ENCODE measurements around the gene EFNA2.

EFNA2 gene

DNA sequence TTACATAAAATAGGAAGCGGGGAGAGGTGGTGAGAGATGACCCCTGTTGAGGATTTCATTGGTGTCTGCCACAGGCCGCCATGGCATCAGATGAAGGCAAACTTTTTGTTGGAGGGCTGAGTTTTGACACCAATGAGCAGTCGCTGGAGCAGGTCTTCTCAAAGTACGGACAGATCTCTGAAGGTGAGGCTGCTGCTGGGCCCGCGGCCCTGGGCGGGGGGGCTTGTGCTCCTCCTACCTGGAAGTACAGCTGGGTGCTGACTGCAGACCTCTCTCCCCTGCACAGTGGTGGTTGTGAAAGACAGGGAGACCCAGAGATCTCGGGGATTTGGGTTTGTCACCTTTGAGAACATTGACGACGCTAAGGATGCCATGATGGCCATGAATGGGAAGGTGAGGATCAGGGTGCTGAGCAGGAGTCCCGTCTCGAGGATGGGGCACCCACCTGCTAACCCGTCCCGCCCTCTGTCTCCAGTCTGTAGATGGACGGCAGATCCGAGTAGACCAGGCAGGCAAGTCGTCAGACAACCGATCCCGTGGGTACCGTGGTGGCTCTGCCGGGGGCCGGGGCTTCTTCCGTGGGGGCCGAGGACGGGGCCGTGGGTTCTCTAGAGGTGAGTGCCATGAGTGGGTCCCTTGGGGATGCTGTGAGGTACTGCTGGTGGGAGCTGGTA is 14.7 kb upstream of the EFNA2 start:
- no peak for DNase-seq

DNA sequence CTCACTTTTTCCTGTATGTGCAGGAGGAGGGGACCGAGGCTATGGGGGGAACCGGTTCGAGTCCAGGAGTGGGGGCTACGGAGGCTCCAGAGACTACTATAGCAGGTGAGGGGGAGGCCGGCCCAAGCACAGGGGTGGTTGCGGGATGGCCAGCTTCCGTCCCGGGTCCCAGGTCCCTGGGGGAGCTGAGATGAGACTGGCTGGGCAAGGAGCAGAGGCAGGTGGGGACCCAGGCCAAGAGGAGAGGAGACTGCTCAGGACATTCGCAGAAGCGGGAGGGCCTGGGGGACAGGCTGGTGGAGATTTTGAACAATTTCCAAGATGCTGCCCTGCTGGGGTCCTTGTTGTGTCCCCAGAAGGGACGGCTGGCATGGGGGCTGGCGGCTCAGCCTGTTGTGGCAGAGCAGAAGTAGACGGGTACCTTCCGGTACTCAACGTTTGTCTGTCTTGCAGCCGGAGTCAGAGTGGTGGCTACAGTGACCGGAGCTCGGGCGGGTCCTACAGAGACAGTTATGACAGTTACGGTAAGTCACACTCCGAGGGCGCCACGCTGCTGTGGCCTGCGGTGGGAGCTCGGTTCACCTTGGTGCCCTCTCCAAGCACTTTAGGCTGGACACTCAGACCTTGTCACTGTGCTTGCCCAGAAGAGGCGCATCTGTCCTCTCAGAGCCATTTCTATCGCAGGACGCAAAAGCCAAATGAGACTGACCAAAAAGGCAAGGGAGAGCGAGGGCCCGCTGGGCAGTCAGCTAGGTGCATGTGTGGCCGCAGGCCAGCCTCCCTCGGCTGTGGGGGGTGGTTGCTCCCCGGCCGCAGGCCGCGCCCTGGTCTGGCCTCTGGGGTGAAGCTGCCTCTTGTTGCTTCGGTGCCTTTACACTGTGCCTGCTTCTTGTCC is 13.9 kb upstream of the EFNA2 start:
- peak in 1 of 56 donors; percentile 9 for DNase-seq

DNA sequence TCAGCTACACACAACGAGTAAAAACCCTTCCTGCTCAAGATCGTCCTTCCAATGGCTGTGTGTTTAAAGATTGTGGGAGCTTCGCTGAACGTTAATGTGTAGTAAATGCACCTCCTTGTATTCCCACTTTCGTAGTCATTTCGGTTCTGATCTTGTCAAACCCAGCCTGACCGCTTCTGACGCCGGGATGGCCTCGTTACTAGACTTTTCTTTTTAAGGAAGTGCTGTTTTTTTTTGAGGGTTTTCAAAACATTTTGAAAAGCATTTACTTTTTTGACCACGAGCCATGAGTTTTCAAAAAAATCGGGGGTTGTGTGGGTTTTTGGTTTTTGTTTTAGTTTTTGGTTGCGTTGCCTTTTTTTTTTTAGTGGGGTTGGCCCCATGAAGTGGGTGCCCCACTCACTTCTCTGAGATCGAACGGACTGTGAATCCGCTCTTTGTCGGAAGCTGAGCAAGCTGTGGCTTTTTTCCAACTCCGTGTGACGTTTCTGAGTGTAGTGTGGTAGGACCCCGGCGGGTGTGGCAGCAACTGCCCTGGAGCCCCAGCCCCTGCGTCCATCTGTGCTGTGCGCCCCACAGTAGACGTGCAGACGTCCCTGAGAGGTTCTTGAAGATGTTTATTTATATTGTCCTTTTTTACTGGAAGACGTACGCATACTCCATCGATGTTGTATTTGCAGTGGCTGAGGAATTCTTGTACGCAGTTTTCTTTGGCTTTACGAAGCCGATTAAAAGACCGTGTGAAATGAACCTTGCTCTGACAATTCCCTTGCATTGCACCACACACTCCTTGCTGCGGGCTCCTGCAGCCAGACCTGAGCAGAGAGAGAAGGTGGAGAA is 13.0 kb upstream of the EFNA2 start:
- DNase-seq, result peak in 17 of 56 donors; percentile 6 to 55 (median 23)

DNA sequence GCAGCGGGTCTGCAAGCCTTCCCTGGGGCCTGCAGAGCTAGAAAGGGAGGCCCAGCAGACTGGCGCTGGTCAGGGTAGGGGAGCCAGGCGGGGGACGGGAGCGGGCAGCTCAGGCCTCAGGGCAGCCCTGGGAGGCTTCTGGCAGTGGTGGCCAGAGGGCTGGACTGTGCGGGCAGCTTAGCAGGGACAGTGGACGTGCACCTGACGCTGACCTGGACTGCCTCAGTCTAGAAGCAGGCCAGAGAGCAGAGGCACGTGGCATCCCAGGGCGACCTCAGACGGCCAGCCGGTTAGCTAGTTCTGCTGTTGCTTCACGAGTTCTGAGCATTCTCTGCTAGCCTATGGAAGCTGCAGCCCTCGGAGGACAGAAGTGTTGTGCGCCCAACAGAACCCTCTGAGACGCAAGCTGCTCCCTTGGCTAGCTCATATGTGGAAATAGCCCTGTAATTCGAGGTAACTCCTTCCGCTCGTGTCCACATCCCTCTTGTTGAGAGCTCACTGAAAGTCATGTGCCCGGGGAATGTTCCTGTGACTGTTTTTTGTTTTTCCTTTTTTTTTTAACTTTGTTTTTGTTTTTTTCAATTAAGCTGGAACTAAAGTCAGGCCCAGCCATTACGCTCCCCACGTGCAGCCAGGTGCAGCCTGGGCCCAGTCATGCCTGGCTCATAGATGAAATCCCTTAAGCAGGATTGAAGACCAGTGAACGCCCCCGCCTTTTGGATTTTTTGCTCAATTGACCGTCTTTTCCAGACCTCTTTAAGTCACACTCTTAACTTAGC is 12.2 kb upstream of the EFNA2 start:
- no peak for DNase-seq

DNA sequence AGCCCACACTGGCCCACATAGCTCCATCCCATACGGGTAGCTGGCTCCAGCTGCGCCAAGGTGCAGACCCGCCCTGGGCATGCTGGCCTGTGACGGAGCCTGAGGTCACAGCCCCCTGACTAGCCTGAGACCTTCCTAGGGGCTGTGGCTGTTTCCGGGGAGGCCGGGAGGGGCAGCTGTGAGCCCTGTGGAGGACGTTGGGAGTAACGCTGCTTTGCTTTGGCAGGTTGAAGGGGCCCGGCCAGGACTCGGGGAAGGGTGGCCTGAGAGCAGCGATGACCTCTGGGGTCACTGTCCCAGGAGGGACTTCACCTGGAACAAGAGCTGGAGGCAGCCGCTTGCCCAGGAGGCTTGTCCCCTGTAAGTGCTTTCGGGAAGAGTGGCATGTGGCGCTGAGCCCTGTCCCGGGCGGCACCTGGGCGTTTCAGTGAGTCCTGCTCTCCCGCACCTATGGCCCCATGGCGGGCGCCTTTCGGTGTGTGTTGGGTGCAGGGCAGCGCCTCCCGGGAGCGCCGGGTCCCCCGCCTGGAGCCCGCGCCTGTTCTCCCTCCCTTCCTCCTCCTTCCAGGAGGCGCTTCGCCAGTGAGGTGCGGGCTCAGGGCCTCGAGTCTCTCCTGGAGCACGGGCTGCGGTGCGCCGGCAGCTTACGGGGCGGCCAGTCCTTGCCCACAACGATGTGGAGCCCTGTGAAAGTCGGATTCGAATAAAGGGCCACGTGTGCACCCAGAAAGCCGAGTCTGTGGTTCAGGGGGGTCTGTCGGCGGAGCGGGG is 11.4 kb upstream of the EFNA2 start:
- no peak for DNase-seq

DNA sequence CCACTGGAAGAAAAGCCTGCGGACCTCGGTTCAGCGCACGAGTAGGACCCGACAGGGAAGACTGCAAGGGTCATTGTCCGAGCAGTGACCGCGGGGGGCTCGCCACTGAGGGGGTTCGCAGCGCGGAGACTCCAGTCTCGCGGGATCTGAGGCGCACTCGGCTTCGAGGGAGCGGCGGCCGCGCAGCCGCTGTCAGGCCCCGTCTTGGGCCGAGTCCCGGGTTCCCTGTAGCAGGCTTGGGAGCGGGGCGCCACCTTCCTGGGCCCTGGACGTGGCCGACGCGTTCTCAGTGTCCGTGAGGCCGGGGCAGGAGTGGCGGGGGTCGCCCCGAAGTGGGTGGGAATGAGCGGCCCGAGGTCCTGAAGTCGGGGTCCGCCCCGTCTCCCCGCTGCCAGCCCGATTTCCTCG is 10.8 kb upstream of the EFNA2 start:
- DNase-seq, result no peak

DNA sequence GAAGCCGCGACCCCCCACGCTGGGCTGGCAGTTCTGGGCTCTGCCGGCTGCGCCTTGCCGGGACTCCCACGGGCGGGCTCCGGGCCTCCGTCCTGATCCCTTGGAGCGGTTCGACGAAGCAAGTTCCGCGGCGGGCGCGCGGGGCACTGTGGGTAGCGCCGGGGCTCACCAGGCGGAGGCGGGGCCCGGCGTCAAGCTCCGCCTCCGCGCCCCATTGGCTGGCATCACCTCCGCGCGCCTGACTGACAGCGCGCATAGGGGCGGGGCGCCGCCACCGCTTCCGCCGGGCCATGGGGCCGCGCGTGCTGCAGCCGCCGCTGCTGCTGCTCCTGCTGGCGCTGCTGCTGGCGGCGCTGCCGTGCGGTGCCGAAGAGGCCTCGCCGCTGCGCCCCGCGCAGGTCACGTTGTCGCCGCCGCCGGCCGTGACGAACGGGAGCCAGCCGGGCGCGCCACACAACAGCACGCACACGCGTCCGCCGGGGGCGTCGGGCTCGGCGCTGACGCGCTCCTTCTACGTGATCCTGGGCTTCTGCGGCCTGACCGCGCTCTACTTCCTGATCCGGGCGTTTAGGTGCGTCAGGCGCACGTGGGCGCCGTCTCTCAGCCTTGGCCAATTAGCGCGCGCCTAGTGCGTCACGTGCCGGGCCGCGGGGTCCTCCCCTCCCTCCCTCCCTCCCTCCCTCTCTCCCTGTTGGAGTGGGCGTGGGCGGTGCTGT is 10.3 kb upstream of the EFNA2 start, which contains the start of gene FAM174C:
Gene FAM174C (plus strand): TSS at position 271 of the 716 bp plus-strand sequence. CDS start 20 bp downstream, at position 291.
- DNase-seq, result peak; percentile 26 to 97 (median 92)

DNA sequence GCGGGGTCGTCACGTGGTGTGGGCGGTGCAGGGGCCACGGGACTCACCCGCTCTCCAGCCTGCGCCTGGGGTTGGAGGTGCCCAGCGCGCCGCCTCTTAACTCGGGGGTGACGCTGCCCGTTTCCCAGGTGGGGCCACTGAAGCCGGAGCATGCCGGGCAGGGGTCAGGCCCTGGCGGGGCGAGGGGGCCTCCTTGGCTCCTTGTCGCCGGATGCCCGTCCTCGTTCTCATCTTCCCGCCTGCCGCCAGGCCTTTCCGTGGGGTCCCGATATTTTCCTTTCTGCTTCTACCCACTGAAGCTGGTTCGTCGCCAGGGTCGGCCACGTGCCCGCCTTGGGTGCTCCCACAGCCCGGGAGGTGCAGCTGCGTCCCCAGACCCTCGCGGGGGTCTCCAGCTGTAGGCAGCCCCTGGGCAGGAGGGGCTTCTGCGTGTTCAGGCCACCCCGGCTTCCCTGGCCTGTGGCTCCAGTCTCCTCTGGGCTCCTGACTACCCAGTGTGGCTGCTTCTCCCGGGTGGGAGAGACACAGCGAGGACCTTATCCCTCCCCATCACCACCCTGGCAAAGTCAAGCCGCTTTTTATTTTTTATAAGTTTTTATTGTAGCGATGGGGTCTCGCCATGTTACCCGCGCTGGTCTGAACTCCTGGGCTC is 9.6 kb upstream of the EFNA2 start:
- peak in 5 of 56 donors; percentile 34 to 75 (median 71) for DNase-seq

DNA sequence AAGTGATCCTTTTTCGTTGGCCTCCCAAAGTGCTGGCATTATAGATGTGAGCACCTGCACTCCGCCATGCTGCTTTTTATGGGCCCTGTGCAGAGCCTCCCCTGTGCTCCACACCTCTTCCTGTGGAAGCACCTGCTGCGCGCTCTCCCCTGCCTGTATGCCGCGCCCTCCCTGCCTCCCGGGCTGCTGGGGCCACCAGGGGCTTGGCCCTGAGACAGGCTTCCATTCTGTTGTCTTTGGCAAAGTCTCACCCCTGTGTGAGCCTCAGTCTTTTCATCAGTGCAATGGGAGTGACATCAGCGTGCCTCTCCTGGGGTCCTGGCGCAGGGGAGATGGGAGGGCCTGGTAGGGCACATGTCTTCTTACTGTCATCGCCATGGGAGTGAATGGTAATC is 9.0 kb upstream of the EFNA2 start:
- no peak for DNase-seq

DNA sequence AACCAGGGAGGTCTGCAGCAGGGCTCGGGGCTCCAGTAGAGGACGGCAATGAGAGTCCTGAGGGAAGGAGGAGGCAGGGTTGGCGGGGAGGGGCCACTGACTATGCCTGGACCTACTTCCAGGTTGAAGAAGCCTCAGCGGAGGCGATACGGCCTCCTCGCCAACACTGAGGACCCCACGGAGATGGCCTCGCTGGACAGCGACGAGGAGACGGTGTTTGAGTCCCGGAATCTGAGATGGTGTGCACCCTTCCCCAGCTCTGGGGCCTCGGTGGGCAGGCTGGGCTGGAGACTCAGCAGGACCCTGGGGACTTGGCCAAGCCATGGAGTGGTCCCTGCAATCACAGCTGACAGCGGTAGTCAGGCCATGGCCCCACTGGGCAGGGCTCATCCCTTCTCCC is 8.6 kb upstream of the EFNA2 start:
- no peak for DNase-seq

DNA sequence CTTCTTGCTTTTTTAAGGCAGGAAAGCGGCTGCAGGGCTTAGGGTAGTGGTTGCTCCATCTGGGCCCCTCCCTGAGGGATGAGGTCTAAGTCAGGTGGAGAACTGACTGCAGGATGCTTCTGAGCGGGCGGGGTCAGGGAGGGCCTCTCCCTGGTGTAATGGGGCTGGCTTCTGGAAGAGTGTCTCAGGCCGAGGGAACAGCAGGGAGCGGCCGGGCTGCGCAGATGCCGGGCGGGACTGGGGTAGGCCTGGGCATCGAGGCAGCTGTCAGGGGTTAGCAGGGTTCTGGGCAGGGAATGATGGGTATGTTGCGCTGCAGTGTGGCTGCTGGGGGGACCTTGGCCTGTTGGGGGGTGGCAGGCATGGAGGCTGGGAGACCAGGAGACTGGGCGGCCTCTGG is 7.6 kb upstream of the EFNA2 start:
- no peak for DNase-seq

DNA sequence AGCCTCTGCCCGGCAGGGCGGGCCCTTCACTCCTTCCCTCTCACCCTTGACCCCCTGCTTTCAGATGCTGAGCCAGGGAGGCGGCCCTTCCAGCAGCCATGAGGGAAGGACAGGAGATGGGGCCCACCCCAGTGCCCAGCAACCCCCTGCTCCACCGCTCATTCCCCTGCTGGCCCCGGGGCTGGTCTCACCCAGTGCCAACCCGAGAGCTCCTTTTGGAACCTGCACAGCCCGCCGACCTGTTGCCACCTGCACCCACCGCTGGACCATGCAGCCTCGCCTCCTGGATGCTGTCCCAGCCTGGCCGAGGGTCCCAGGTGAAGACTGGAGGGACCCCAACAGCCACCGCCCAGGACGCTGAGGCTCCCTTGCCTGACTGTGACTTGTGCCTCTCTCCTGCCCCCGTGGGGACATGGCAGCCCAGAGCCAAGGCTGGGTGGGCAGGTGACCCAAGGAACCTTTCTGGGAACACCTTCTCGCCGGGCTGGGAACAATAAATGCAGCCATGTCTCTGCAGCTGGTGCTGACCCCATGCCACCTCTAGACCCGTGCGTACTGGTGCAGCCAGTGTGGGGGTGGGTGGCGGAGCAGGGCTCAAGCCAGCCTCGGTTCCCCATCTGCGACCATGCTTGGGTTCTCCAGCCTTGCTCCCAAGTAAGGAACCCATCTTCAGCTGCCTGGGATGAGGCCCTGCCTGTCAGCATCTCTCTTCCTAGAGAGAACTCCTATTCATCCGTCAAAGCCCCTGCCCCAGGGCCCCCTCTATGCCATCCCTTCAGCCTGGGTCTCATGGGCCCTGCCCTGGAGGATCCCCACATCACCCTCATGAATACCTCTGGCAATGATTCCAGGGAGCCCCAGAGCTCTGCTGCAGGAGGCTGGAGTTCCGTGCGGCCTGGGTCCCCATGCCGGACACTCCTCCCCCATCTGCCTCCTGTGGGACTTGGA is 6.7 kb upstream of the EFNA2 start:
- no peak for DNase-seq

DNA sequence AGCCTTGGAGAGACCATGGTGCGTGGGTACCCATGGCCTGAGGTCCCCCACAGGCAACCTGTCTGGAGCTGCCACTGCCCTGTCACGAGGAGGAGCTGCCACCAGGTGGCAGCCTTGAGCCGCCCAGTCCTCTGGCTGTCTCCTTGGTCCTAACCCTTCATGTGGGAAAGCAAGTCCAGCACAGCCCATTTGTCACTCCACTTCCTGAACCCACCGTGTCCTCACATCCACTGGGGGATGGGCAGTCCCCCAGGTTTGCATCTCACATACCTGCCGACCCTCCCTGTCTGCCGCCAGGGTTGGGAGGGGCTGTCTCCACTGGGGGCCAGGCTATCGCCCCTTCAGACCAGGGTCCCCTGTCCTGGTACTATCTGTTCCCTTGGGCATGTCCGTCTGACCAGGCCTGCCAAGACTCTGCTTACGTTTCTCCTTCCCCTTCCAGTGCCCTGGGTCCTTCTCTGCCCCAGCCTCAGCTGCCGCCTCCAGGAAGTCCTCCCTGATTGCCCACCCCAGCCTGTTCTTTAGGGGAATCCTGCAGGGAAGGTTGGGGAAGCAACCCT is 5.8 kb upstream of the EFNA2 start:
- DNase-seq, result peak in 55 of 56 donors; percentile 29 to 90 (median 66)

DNA sequence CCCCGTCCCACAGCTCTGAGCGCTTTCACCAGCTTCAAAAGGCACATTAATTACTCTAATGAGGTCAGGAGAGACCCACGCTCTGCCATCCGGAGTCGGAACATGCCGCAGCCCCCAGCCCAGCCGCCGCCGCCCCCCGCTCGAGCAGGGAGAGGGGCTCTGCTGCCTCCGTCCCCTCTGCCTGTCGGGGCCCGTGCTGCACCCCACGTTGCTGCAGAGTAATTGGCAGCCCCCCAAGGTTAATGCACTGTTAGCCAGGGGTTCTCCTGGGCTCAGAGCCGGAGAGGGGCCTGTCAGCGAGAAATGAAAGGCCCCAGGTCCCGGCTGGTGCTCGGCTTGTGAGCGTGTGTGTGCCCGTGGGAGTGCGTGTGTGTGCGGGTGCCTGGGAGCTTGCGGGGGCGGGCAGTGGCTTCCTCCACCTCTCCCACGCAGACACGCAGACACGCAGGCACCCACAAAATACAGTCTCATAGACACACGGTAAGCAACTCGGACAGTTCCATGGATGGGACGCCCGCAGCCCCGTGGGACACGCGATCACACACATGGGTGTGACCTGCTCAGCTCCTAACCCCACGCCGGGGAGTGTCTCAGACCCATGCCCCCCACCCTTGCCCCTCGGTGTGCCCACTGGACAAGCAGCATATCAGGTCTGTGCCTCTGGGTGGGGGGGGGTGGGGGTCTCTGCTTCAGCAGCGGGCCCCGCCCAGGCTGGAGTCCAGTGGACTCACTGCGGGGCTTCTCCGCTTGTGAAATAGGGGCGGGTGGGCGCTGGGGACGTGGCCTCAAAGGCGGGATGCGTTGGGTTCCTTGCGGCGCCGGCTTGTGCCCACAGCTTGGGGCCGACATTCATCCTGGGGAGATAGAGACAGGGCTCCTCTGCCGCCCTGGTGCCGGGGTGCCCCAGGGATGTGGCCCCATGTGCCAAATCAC is 4.8 kb upstream of the EFNA2 start:
- no peak for DNase-seq

DNA sequence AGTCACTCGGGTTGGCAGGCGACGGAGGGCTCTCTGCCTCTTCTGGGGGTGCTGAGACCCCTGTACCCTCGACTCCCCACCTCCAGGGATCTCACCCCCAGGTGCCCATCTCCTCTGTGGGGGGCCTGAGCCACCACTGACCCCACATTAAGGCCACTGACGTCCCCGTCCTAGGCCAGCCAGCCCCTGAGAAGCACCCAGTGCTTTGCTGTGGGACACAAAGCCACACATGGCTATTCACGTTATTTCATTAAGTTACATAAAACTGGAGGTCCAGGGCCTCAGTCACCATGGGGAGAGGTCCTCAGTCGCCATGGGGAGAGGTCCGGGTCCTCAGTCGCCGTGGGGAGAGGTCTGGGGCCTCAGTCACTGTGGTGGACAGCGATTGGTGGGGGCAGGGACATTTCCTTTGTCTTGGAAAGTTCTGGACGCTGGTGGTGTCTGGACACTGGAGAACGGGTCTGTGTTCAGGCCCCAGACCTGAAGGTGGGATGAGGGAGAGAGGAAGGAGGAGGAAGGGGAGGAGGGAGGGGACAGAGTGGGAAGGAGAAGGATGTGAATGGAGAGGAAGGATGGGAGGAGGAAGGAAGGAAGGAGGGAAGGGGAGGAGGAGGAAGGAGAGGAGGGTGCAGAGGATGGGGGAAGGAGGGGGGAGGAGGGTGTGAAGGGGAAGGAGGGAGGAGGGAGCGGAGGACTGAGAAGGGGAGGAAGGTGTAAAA is 3.9 kb upstream of the EFNA2 start:
- DNase-seq, result no peak
